ENCODE data around the gene CABP2.
"Not testable (repeated sequence)": the region's sequence is repeated elsewhere in the genome, so short reads cannot be mapped to it uniquely, and the experiment has no call there.

CABP2 gene

GRCh38 chr11:67486481-67487195, 36.6 kb downstream of the CABP2 start:
- no peak overlapping the region for H3K4me3 ChIP-seq (ENCODE audit: low read depth, low read length)
- DNase-seq (ENCODE audit: low read depth): peak; percentile 83
- no peak for TF ChIP-seq CTCF (IDR thresholded peaks at IDR 0.05; ENCODE audit: low read depth, low read length, missing control alignments)

GRCh38 chr11:67485873-67486361, 37.3 kb downstream of the CABP2 start:
- H3K4me3 ChIP-seq (ENCODE audit: low read depth, low read length); DNase-seq (ENCODE audit: low read depth): not testable (repeated sequence)

- TF ChIP-seq CTCF (IDR thresholded peaks at IDR 0.05; ENCODE audit: low read depth, low read length, missing control alignments): no peak
- peak overlapping the region; percentile 64 for H3K4me3 ChIP-seq (ENCODE audit: low read depth, low read length)
- no peak for DNase-seq (ENCODE audit: low read depth)
Measured at GRCh38 chr11:67484847-67485311, 38.4 kb downstream of the CABP2 start.

- H3K4me3 ChIP-seq (ENCODE audit: low read depth, low read length): peak overlapping the region; percentile 64
Measured at GRCh38 chr11:67483831-67484665, 39.2 kb downstream of the CABP2 start.

GRCh38 chr11:67482827-67483798, 40.1 kb downstream of the CABP2 start, which contains the start of gene AIP:
AIP (plus strand) TSS chr11:67483026; CDS start chr11:67483159, 133 bp downstream.
- no peak for TF ChIP-seq CTCF (IDR thresholded peaks at IDR 0.05; ENCODE audit: low read depth, low read length, missing control alignments)
- peak within 1 kb of the TSS; percentile 64 for H3K4me3 ChIP-seq (ENCODE audit: low read depth, low read length)
- DNase-seq (ENCODE audit: low read depth): peak; percentile 97

More at GRCh38 chr11:67483831-67484665, 39.2 kb downstream of the CABP2 start:
- no peak for DNase-seq (ENCODE audit: low read depth)
- TF ChIP-seq CTCF (IDR thresholded peaks at IDR 0.05; ENCODE audit: low read depth, low read length, missing control alignments): no peak

GRCh38 chr11:67482275-67482826, 40.9 kb downstream of the CABP2 start:
- H3K4me3 ChIP-seq (ENCODE audit: low read depth, low read length): peak overlapping the region; percentile 64
- TF ChIP-seq CTCF (IDR thresholded peaks at IDR 0.05; ENCODE audit: low read depth, low read length, missing control alignments): no peak
- no peak for DNase-seq (ENCODE audit: low read depth)

- not testable (repeated sequence) for DNase-seq (ENCODE audit: low read depth)
Measured at GRCh38 chr11:67477344-67478050, 45.7 kb downstream of the CABP2 start.

GRCh38 chr11:67476692-67477091, 46.6 kb downstream of the CABP2 start:
- H3K4me3 ChIP-seq (ENCODE audit: low read depth, low read length); DNase-seq (ENCODE audit: low read depth): not testable (repeated sequence)

More at GRCh38 chr11:67477344-67478050, 45.7 kb downstream of the CABP2 start:
- H3K4me3 ChIP-seq (ENCODE audit: low read depth, low read length): not testable (repeated sequence)

Data from GM12864 (cell line).